H1 (cell line): Measurements from ENCODE around the gene GSAP.

Experiments
- CTCF ChIP-seq, 3 experiments: IDR thresholded peaks; 1 replicate in 2 of 3; 2 replicates in 1 of 3; pipeline versions ENCODE4 v1.5.1 to v1.6.1; 2011; ENCODE audit warnings: low read length in 3 of 3, mild to moderate bottlenecking in 3 of 3, inconsistent platforms in 2 of 3, low read depth in 1 of 3, moderate library complexity in 1 of 3; ENCODE audit not compliant: insufficient read depth in 1 of 3; ENCODE audit errors: control extremely low read depth in 1 of 3
- POLR2A ChIP-seq, 2 experiments: IDR thresholded peaks; 1 replicate in 1 of 2; 2 replicates in 1 of 2; pipeline ENCODE4 v1.6.1; 2011; ENCODE audit warnings: low read depth in 2 of 2, low read length in 2 of 2, mild to moderate bottlenecking in 2 of 2; ENCODE audit errors: control extremely low read depth in 1 of 2

- TF ChIP-seq CTCF (IDR thresholded peaks at IDR 0.05; ENCODE audit: control extremely low read depth in 1 of 3, insufficient read depth in 1 of 3, low read depth in 1 of 3, low read length in 3 of 3) (no peak), POLR2A (IDR thresholded peaks at IDR 0.05; ENCODE audit: control extremely low read depth in 1 of 2, low read depth in 2 of 2, low read length in 2 of 2) (no peak)
Measured at GRCh38 chr7:77320714-77321113, 95.4 kb downstream of the GSAP start.
